ENCODE measurements around the gene UBE2I.
A peak's percentile ranks its signal among the peaks of the same experiment; 100 is the strongest.

GRCh38 chr16:1363501-1364041, 54.1 kb downstream of the UBE2I start:
- TF ChIP-seq CTCF (IDR thresholded peaks at IDR 0.05 in 2 of 3, conservative IDR thresholded peaks at IDR 0.05 in 1 of 3; ENCODE audit: borderline replicate concordance in 1 of 3, insufficient read depth in 1 of 3, low read depth in 2 of 3, low read length in 2 of 3), result peak; percentile 70 to 93 (median 88)
- TF ChIP-seq SRF (IDR thresholded peaks at IDR 0.05; ENCODE audit: low read depth), result no peak
- TF ChIP-seq EZH2phosphoT487 (IDR thresholded peaks at IDR 0.05; ENCODE audit: borderline replicate concordance), result no peak
- TF ChIP-seq ELF1 (IDR thresholded peaks at IDR 0.05; ENCODE audit: borderline replicate concordance, low read depth), result no peak
- TF ChIP-seq POLR2A (IDR thresholded peaks at IDR 0.05; ENCODE audit: borderline replicate concordance, extremely low read depth, insufficient read depth, insufficient read length), result no peak
- TF ChIP-seq MAX (IDR thresholded peaks at IDR 0.05), result no peak
- no peak for TF ChIP-seq CEBPB (IDR thresholded peaks at IDR 0.05; ENCODE audit: low read depth)
- no peak for TF ChIP-seq EZH2 (IDR thresholded peaks at IDR 0.05)
- TF ChIP-seq POLR2AphosphoS5 (IDR thresholded peaks at IDR 0.05; ENCODE audit: low read depth, low read length), result no peak
- no peak for TF ChIP-seq ATF3 (IDR thresholded peaks at IDR 0.05)
- TF ChIP-seq RAD21 (IDR thresholded peaks at IDR 0.05; ENCODE audit: low read depth), result peak; percentile 74

Measured in HCT116 (cell line).